Activated naive CD8-positive, alpha-beta T cell (primary cell): Measurements from ENCODE around the gene LCN1.
"Not testable (repeated sequence)": the region's sequence is repeated elsewhere in the genome, so short reads cannot be mapped to it uniquely, and the experiment has no call there.

Source experiments
- H3K27ac Mint-ChIP-seq: one replicate; pipeline ENCODE4 v1.8.0; 2021; ENCODE audit warnings: mixed read lengths
- H3K27me3 Mint-ChIP-seq: one replicate; pipeline ENCODE4 v1.8.0; 2021; ENCODE audit warnings: mixed read lengths
- H3K36me3 Mint-ChIP-seq: one replicate; pipeline ENCODE4 v1.8.0; 2021; ENCODE audit warnings: mixed read lengths
- H3K4me1 Mint-ChIP-seq: one replicate; pipeline ENCODE4 v1.8.0; 2021; ENCODE audit warnings: low read depth, mixed read lengths
- H3K4me3 Mint-ChIP-seq: one replicate; pipeline ENCODE4 v1.8.0; 2021; ENCODE audit warnings: mild to moderate bottlenecking, mixed read lengths
- H3K9me3 Mint-ChIP-seq: one replicate; pipeline ENCODE4 v1.8.0; 2021; ENCODE audit warnings: low read depth, mixed read lengths

Gene LCN1

DNA sequence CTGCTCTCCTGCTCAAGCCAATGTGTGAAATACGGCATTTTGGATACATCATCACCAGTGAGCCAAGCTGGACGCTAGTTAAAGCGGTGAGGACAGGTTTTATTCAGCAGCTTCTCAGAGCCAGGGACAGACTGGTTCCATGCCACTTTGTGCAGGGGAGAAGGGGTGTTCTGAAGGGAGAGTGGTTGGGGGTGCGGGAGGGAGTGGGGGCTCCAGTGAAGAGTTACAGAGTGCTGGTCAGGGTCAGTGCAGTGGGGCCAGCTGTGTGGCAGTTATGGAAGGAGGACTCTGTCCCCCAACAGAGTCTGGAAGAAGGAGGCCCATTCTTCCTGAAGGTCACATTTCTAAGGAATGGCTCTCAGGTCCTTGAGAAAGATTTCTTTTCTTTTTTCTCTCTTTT is 13.6 kb downstream of the LCN1 start:
- H3K4me1 Mint-ChIP-seq, H3K4me3 Mint-ChIP-seq, H3K36me3 Mint-ChIP-seq, H3K27ac Mint-ChIP-seq, H3K9me3 Mint-ChIP-seq: not testable (repeated sequence)
- H3K27me3 Mint-ChIP-seq, result peaks cover 24% of the 10 kb centered on the region

DNA sequence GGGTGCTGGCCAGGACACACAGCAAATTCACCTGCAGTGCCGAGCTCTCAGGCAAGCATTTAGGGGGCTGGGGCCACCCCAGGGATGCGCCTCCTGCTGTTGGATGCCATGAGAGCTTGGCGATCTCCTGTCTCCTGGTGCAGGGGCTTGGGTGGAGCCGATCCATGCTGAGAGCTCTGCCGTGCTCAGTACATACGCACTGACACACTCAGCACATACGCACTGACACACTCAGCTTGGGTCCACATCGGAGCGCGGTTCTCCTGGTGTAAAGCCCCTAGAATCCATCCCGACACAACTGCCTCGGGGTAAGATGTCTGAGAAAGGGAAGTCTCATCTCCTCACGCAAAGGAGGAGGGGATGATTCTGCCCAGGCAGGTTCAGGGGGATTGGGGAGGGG is 14.4 kb downstream of the LCN1 start:
- H3K9me3 Mint-ChIP-seq, H3K27ac Mint-ChIP-seq, H3K4me1 Mint-ChIP-seq, H3K36me3 Mint-ChIP-seq, H3K4me3 Mint-ChIP-seq: not testable (repeated sequence)
- peaks cover 23% of the 10 kb centered on the region for H3K27me3 Mint-ChIP-seq

DNA sequence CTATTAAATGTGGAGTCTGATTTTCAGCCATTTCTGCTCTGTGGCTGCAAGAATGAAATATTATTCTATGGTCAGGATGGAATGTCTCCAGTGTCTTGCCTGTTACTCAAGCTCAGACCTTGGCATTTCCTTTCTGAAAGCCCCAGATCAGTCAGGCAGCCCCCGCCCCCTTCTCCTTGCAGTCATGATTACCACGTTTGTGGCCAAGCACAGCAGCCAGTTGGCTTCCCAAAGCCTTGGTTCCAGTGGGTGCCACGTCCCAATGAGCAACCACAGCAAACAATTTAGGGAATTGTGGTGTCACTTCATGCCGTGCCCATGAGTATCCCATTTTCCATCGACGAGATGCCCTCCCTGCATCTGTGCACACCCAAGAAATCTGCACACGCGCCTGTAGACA is 15.0 kb downstream of the LCN1 start:
- no peaks in the 10 kb centered on the region for H3K36me3 Mint-ChIP-seq
- no peaks in the 10 kb centered on the region for H3K9me3 Mint-ChIP-seq
- H3K27ac Mint-ChIP-seq, result no peak overlapping the region
- no peaks in the 10 kb centered on the region for H3K4me1 Mint-ChIP-seq
- H3K27me3 Mint-ChIP-seq, result peaks cover 20% of the 10 kb centered on the region
- H3K4me3 Mint-ChIP-seq, result no peak overlapping the region

DNA sequence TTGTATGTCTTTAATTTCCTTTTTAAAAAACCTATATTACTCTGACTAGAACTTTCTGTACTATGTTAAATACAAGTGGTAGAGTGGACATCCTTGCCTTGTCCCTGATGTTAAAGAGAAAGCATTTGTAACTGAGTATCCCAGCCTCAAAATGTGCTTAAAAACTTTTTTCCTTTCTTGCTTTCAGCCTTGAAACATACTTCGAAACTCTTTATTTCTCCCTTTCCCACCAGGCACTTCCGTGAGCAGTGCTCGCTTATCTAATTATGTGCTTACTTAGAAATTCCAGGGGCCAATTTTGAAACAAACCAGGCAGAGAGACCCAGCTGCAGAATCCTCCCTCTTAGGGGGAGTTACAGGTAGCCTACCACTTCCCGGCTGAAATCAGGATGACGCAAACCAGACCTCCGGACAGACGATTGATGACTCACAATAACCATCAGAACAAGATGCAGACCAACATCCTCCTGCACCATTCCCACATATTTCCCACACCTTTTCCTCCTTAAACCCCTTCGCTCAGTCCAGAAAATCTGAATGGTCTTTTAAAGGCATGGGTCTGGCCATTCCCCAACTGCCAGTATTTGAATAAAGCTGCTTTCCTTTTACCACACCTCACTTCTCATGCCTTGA is 22.1 kb downstream of the LCN1 start:
- not testable (repeated sequence) for H3K27me3 Mint-ChIP-seq, H3K4me3 Mint-ChIP-seq, H3K36me3 Mint-ChIP-seq, H3K4me1 Mint-ChIP-seq, H3K27ac Mint-ChIP-seq, H3K9me3 Mint-ChIP-seq

DNA sequence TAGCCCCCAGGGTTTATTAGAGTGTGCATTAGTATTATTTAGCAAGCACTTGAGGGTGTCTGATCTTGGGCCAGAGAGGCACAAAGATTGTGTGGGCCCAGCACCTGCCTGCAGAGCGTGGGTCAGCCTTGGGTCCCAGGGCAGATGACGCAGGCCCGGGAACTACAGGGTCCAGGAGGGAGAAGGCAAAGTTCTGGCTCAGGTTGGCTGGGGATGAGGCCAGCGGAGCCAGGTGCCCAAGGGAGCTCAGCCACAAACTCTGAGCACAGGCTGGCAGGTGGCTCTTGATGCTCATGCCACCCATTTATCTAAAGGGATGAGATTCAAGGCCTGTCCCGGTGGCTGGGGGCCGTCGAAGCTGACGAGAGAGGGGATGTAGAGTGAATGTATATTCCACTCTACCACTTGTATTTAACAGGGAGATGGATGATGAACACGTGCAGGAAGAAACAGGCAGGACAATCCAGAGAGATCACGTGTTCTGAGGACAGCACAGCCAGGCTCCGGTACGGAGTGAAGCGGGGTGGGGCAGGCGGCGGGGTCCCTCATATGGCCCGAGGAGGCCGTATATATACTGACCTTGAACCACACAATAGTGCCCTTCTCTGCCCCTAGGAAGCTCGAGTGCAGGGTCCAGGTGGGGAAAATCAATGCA is 23.9 kb downstream of the LCN1 start:
- Mint-ChIP-seq H3K27ac (no peak overlapping the region), H3K4me3 (no peak overlapping the region), H3K27me3 (peaks cover 2% of the 10 kb centered on the region), H3K36me3 (no peaks in the 10 kb centered on the region), H3K9me3 (no peaks in the 10 kb centered on the region), H3K4me1 (no peaks in the 10 kb centered on the region)

DNA sequence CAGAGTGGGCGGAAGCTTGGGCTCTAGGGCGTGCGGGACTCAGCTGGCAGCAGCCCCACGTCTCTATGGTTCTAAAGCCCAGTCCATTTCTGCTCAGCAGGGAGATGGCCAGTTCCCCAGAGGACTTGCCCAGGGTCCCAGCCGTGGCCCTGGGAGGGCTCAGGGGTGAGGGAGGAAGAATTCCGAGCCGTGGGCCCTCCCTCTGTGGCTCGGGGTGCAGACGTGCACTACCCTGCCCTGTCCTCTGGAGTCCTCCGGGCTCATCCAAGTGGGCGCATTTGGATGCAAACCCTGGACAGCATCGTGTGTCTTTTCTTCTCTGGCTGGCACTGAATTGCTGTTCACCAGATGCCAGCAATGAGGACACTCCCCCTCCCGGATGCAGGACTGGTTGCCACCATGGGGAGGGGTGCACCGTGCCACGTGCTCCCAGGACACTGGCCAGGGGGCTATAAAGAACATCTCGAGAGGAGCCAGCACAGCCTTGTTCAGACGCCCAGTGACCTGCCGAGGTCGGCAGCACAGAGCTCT is 24.5 kb downstream of the LCN1 start, which contains the start of gene OBP2A:
Gene OBP2A, plus strand, starts transcription at position 481 of the 531 bp plus-strand sequence. CDS start 55 bp downstream, outside the sequence.
- not testable (repeated sequence) for H3K27me3 Mint-ChIP-seq, H3K4me1 Mint-ChIP-seq, H3K9me3 Mint-ChIP-seq, H3K4me3 Mint-ChIP-seq, H3K27ac Mint-ChIP-seq, H3K36me3 Mint-ChIP-seq

DNA sequence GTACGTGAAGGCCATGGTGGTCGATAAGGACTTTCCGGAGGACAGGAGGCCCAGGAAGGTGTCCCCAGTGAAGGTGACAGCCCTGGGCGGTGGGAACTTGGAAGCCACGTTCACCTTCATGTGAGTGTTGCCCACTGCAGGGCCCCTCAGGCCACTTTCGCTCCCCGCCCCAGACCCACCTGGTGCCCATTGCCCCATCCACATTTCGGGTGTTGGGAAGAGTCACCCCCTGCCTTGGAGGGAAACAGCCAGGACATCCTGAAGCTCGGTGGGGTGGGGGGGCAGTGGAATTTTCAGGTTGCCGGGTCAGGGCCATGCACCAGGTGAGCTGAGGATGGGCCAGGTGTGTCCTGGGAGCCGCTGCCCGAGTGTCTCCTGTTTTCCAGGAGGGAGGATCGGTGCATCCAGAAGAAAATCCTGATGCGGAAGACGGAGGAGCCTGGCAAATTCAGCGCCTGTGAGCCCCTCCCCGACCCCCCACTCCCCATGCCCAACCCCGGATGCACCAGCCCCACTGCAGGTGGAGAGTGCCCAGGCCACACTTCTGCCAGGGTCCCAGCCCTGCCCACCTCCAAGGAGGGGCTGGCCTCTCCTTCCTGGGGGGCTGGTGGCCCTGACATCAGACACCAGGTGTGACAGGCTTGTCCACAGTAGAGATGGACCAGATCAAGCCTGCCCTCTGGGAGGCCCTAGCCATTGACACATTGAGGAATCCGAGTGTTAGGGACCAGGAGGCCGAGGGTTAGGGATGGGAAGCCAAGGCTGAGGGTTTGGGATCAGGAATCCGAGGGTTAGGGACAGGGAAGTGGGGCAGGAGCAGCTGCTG is 25.8 kb downstream of the LCN1 start:
- not testable (repeated sequence) for H3K4me1 Mint-ChIP-seq, H3K9me3 Mint-ChIP-seq, H3K27me3 Mint-ChIP-seq, H3K4me3 Mint-ChIP-seq, H3K36me3 Mint-ChIP-seq, H3K27ac Mint-ChIP-seq

DNA sequence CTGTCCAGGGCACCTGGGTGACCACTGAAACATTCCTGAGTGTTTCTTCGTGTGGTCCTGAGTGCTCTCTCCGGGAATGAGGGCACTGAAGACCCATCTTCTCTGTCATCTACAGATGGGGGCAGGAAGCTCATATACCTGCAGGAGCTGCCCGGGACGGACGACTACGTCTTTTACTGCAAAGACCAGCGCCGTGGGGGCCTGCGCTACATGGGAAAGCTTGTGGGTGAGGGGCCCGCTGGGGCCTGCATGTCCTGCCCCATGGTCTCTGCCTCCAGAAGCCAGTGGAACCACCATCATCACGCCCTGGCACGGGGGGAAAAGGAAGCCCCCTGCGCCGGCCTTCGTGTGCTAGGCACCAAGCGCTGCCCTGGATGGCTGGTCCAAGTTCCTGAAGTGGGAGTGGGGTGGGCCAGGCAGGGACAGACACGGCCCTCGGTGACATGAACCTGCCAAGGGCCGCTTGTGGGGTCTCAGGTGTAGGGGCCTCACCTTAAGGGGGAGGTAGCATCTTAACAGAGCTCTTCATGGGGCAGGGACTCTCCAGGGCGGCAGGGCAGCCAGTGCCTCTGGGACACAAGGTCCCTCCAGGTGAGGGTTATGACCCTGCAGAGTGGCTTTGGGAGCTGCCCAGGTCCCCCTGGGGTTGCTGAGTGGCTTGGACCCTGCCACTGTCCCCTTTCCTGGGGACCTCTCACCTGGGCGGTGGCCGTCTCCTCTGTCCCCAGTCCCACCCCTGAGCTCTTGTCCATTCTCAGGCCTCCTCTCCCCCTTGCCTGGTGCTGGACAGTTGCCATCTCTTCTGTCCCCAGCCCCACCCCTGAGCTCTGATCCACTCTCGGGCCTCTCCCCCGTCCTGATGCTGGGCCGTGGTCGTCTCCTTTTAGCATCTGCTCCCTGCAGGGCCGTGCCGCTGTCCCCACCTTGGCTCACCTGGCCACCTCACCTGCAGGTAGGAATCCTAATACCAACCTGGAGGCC is 26.8 kb downstream of the LCN1 start:
- Mint-ChIP-seq H3K4me3 (no peak overlapping the region), H3K4me1 (no peaks in the 10 kb centered on the region), H3K27ac (no peak overlapping the region), H3K36me3 (no peaks in the 10 kb centered on the region), H3K27me3 (peaks cover 2% of the 10 kb centered on the region), H3K9me3 (no peaks in the 10 kb centered on the region)

DNA sequence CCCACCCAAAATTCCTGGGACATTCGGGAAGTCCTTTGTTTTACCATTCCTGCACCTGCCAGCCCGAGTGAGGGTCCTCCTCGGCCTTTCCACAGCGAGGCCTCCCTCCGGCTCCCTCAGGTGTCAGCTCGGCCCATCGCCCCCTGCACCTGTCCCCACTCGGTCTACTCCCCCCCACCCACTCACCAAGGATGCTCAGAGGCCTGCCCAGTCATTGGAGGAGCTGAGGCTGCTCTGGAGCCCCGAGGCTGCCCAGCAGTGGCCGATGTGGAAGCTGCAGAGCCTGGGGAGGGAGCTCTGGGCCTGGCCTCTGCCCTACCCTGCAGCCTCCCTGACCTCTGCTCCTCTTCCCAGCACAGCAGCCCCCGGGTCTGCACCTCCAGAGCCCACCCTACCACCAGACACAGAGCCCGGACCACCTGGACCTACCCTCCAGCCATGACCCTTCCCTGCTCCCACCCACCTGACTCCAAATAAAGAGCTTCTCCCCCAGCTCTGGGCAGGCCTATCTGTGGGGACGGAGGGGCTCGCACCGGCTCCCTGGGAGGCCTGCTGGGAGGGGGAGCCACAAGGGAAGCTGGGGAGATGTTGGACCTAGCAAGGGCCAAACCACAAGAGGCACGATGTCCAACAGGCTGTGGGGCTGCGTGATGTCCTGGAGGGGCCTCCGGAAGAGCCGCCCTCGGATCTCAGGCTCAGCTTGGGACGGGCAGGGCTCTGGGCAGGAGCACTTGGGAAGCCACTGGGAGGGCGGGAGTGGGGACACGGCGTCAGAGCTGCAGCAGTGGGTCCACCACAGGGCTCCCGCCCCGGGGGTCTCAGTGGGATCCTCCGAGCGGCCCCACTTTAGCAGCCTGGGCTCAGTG is 28.5 kb downstream of the LCN1 start:
- not testable (repeated sequence) for H3K36me3 Mint-ChIP-seq, H3K9me3 Mint-ChIP-seq, H3K27me3 Mint-ChIP-seq, H3K4me1 Mint-ChIP-seq, H3K27ac Mint-ChIP-seq, H3K4me3 Mint-ChIP-seq

DNA sequence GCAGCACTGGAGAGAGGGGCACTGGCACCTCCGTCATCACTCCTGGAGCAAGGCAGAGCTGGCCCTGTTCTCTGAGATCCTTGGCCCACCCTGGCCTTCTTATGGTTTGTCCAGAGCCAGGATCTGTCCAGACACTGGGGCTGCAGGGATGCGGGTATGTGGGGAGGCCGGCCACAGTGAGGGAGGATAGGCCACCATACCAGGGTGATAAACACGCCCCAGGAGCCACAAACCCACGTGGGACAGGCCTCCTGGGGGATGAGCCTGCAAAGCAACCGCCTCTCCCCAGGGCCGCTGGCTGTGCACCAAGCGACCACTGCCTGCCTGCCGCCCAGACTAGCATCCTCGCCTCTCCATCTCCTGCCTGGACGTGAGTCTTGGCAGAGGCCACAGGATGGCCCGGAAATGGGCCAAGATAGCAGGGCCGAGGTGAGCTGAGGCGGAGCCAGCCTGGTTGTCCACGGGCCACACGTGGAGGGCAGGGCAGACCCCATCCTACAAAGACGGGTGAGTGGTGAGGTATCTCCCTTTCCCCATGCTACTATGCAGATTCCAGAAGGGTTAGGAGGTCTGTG is 29.2 kb downstream of the LCN1 start:
- Mint-ChIP-seq H3K36me3 (no peaks in the 10 kb centered on the region), H3K4me1 (no peaks in the 10 kb centered on the region), H3K4me3 (no peak overlapping the region), H3K27ac (no peak overlapping the region), H3K9me3 (no peaks in the 10 kb centered on the region), H3K27me3 (no peaks in the 10 kb centered on the region)

DNA sequence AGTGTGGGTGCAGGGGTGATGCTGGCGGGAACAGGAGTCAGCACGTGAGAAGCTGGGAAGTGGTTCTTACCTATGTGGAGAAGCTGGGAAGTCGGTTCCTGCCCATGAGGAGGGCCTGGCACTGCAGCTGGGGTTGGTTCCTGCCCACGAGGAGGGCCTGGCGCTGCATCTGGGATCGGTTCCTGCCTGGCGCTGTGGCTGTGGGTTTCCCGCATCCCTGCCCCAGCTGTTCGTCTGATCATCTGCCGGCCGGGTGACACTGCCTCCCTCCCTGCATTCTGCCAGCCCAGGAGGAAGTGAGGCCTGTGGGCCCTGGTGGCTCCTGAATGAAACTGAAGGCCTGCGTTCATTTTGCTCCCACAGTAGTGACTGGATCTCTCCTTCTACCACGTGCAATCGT is 29.8 kb downstream of the LCN1 start:
- H3K4me3 Mint-ChIP-seq, result no peak overlapping the region
- H3K27me3 Mint-ChIP-seq, result no peaks in the 10 kb centered on the region
- H3K9me3 Mint-ChIP-seq, result no peaks in the 10 kb centered on the region
- H3K27ac Mint-ChIP-seq, result no peak overlapping the region
- no peaks in the 10 kb centered on the region for H3K4me1 Mint-ChIP-seq
- no peaks in the 10 kb centered on the region for H3K36me3 Mint-ChIP-seq

DNA sequence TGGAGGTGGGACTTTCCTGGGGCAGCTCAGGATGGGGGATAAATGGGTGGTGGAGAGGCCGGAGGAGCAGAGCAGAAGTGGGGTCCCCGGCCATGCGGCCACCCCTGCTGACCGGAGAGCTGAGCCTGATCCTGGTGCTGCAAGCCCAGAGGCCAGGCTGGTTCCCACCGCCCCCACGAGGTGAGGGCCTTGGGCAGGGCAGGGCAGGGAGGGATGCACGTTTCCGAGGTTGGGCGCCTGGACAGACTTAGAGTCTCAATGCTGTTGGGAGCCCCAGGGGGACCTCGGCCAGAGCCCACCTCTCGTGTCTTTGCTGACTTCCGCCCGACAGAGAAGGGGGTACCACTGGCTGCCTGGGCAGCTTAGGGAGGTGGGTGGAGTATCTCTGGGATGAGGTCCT is 30.2 kb downstream of the LCN1 start:
- H3K4me3 Mint-ChIP-seq, result no peak overlapping the region
- no peaks in the 10 kb centered on the region for H3K36me3 Mint-ChIP-seq
- H3K27me3 Mint-ChIP-seq, result no peaks in the 10 kb centered on the region
- no peaks in the 10 kb centered on the region for H3K4me1 Mint-ChIP-seq
- H3K9me3 Mint-ChIP-seq, result no peaks in the 10 kb centered on the region
- H3K27ac Mint-ChIP-seq, result no peak overlapping the region

DNA sequence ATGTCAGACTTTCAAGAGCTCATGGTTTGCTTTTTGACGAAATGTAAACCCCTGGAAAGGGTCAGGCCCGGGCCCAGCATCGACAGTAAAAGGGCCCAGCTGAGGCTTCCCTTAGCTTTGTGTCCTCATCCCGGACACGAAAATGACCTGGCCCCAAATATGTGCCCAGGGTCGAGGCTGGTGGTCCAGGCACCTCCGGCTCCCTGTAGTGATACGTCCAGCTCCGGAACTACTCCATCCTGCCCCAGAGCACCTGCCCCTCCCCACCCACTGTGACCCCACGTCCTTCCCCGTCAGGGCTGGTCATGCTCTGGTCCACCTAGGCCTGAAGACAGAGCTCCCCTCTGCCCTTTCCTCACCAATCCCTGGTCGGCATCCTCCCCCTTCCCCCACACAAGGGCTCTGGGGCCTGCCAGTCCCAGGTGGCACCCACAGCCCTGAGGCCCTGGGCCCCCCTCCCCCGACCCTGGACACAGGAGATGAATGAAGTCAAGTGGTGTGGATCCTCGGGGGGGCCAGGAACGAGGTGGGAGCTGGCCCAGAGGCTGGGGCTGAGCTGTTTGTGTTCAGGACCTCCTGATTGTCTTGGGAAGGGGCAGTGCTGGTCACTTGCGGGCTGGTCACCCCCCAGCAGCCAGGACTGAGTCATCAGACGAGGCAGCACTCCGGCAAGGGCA is 30.9 kb downstream of the LCN1 start:
- Mint-ChIP-seq H3K4me3 (no peak overlapping the region), H3K36me3 (no peaks in the 10 kb centered on the region), H3K27me3 (no peaks in the 10 kb centered on the region), H3K27ac (no peak overlapping the region), H3K9me3 (no peaks in the 10 kb centered on the region), H3K4me1 (no peaks in the 10 kb centered on the region)
